Amniotic stem cell (primary cell): ENCODE results near the gene NBPF10.
"Not testable (repeated sequence)": the region's sequence is repeated elsewhere in the genome, so short reads cannot be mapped to it uniquely, and the experiment has no call there.

Experiments
- DNase-seq: peaks from one replicate; lab custom pipeline; 2025; lab: John Stamatoyannopoulos, UW

NBPF10 gene, protein sequence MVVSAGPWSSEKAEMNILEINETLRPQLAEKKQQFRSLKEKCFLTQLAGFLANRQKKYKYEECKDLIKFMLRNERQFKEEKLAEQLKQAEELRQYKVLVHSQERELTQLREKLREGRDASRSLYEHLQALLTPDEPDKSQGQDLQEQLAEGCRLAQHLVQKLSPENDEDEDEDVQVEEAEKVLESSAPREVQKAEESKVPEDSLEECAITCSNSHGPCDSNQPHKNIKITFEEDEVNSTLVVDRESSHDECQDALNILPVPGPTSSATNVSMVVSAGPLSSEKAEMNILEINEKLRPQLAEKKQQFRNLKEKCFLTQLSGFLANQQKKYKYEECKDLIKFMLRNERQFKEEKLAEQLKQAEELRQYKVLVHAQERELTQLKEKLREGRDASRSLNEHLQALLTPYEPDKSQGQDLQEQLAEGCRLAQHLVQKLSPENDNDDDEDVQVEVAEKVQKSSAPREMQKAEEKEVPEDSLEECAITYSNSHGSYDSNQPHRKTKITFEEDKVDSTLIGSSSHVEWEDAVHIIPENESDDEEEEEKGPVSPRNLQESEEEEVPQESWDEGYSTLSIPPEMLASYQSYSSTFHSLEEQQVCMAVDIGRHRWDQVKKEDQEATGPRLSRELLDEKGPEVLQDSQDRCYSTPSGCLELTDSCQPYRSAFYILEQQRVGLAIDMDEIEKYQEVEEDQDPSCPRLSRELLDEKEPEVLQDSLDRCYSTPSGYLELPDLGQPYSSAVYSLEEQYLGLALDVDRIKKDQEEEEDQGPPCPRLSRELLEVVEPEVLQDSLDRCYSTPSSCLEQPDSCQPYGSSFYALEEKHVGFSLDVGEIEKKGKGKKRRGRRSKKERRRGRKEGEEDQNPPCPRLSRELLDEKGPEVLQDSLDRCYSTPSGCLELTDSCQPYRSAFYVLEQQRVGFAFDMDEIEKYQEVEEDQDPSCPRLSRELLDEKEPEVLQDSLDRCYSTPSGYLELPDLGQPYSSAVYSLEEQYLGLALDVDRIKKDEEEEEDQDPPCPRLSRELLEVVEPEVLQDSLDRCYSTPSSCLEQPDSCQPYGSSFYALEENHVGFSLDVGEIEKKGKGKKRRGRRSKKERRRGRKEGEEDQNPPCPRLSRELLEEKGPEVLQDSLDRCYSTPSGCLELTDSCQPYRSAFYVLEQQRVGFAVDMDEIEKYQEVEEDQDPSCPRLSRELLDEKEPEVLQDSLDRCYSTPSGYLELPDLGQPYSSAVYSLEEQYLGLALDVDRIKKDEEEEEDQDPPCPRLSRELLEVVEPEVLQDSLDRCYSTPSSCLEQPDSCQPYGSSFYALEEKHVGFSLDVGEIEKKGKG (N-terminal part only)

GRCh38 chr1:146144465-146144864, at the start of gene NBPF10:
NBPF10 (minus strand) TSS chr1:146144804; CDS start chr1:146144769, 35 bp downstream.
- not testable (repeated sequence) for DNase-seq

- not testable (repeated sequence) for DNase-seq
Measured at GRCh38 chr1:146174531-146174930, 29.9 kb upstream of the NBPF10 start.

DNA sequence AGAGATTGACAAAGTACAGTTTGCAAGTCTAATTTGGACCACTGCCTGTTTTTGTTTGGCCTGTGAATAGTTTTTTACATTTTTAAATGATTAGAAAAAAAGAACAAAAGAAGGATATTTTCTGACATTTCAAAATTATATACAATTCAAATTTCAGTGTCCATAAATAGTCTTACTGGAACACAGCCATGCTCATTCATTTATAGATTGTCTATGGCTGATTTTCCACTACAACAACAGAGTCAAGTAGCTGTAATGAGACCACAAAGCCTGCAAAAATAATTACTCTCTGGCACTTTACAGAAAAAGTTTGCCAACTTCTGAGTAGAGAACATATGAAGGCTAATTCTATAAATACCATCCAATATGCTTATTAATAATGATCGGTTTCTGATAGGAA, 23.1 kb upstream of the NBPF10 start:
- not testable (repeated sequence) for DNase-seq

DNA sequence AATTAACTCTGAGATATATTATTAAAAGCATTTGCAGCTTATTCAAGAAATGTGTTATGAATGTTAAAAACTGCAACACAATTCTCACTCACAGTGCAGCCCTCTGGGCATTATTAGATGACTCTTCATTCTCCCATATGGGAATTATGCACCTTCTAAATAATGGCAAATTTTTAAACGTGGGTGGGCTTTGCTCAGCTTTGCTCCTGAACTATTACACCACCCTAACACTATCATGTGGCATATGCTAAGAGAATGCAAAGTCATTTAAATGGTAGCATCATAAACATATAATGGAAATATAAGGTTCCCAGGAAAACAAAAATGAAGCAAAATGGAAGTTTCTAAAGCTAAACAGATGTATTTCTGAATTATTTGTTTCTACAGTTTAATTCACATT, 22.7 kb upstream of the NBPF10 start:
- DNase-seq = not testable (repeated sequence)
